Parathyroid adenoma (tissue), 2 donors: ENCODE results near the gene NRXN3.

Experiments
- H2AFZ ChIP-seq: fragments of 300-600 bp; sonication (generic); one replicate; pipeline ENCODE4 v1.7.0; 2017; ENCODE audit warnings: antibody characterized with exemption, mild to moderate bottlenecking
- H3K27ac ChIP-seq: fragments of 300-600 bp; sonication (generic); one replicate; pipeline ENCODE4 v1.7.0; 2017
- H3K27me3 ChIP-seq: fragments of 300-600 bp; sonication (generic); one replicate; pipeline ENCODE4 v1.7.0; 2017; ENCODE audit warnings: low read length; ENCODE audit not compliant: control insufficient read depth, insufficient read depth
- H3K36me3 ChIP-seq: fragments of 300-600 bp; sonication (generic); one replicate; pipeline ENCODE4 v1.7.0; 2017; ENCODE audit warnings: low read length; ENCODE audit not compliant: control insufficient read depth, insufficient read depth
- H3K4me1 ChIP-seq: fragments of 300-600 bp; sonication (generic); one replicate; pipeline ENCODE4 v1.7.0; 2017; ENCODE audit warnings: control low read depth
- H3K4me2 ChIP-seq: fragments of 300-600 bp; sonication (generic); one replicate; pipeline ENCODE4 v1.7.0; 2017; ENCODE audit warnings: low read length
- H3K4me3 ChIP-seq: fragments of 300-600 bp; sonication (generic); one replicate; pipeline ENCODE4 v1.7.0; 2017; ENCODE audit warnings: low read depth, low read length
- H3K79me2 ChIP-seq: fragments of 300-600 bp; sonication (generic); one replicate; pipeline ENCODE4 v1.7.0; 2017; ENCODE audit warnings: control low read depth
- H3K9ac ChIP-seq: fragments of 300-600 bp; sonication (generic); one replicate; pipeline ENCODE4 v1.7.0; 2017; ENCODE audit warnings: mild to moderate bottlenecking
- H3K9me3 ChIP-seq: fragments of 300-600 bp; sonication (generic); one replicate; pipeline ENCODE4 v1.7.0; 2017; ENCODE audit warnings: low read length; ENCODE audit not compliant: control insufficient read depth
- TF ChIP-seq, protein P1 (sequence below): fragments of 300-600 bp; sonication (generic); IDR thresholded peaks from one replicate; pipeline ENCODE4 v1.7.0; 2017; ENCODE audit warnings: antibody characterized with exemption, mild to moderate bottlenecking
- donor health status: primary hyperparathyroidism.

NRXN3 gene

GRCh38 chr14:79831195-79831892, 1661.2 kb downstream of the NRXN3 start:
- H2AFZ ChIP-seq = no peak overlapping the region
- no peaks in the 10 kb centered on the region for H3K9me3 ChIP-seq
- no peak overlapping the region for H3K27ac ChIP-seq
- H3K27me3 ChIP-seq = no peaks in the 10 kb centered on the region
- TF ChIP-seq, protein P1, sequence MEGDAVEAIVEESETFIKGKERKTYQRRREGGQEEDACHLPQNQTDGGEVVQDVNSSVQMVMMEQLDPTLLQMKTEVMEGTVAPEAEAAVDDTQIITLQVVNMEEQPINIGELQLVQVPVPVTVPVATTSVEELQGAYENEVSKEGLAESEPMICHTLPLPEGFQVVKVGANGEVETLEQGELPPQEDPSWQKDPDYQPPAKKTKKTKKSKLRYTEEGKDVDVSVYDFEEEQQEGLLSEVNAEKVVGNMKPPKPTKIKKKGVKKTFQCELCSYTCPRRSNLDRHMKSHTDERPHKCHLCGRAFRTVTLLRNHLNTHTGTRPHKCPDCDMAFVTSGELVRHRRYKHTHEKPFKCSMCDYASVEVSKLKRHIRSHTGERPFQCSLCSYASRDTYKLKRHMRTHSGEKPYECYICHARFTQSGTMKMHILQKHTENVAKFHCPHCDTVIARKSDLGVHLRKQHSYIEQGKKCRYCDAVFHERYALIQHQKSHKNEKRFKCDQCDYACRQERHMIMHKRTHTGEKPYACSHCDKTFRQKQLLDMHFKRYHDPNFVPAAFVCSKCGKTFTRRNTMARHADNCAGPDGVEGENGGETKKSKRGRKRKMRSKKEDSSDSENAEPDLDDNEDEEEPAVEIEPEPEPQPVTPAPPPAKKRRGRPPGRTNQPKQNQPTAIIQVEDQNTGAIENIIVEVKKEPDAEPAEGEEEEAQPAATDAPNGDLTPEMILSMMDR = no peak
- H3K79me2 ChIP-seq = no peaks in the 10 kb centered on the region
- H3K4me3 ChIP-seq = no peak overlapping the region
- no peaks in the 10 kb centered on the region for H3K36me3 ChIP-seq
- peaks cover 12% of the 10 kb centered on the region for H3K4me1 ChIP-seq
- H3K4me2 ChIP-seq = no peak overlapping the region
- H3K9ac ChIP-seq = no peak overlapping the region

- no peak overlapping the region for H3K27ac ChIP-seq
- H3K27me3 ChIP-seq = no peaks in the 10 kb centered on the region
- no peaks in the 10 kb centered on the region for H3K36me3 ChIP-seq
- H3K4me2 ChIP-seq = no peak overlapping the region
- no peak overlapping the region for H3K9ac ChIP-seq
- H3K79me2 ChIP-seq = no peaks in the 10 kb centered on the region
- H3K4me3 ChIP-seq = no peak overlapping the region
- H3K9me3 ChIP-seq = no peaks in the 10 kb centered on the region
- TF ChIP-seq, protein P1 = no peak
- H2AFZ ChIP-seq = peak overlapping the region; percentile 13
- H3K4me1 ChIP-seq = peaks cover 12% of the 10 kb centered on the region
Observed at GRCh38 chr14:79833781-79834180, 1663.6 kb downstream of the NRXN3 start.

GRCh38 chr14:79834868-79835267, 1664.7 kb downstream of the NRXN3 start:
- H3K79me2 ChIP-seq = no peaks in the 10 kb centered on the region
- H3K9ac ChIP-seq = no peak overlapping the region
- no peaks in the 10 kb centered on the region for H3K36me3 ChIP-seq
- H3K27ac ChIP-seq = no peak overlapping the region
- H3K27me3 ChIP-seq = no peaks in the 10 kb centered on the region
- no peak overlapping the region for H2AFZ ChIP-seq
- no peak overlapping the region for H3K4me2 ChIP-seq
- H3K4me1 ChIP-seq = peaks cover 12% of the 10 kb centered on the region
- H3K4me3 ChIP-seq = no peak overlapping the region
- TF ChIP-seq, protein P1 = no peak
- no peaks in the 10 kb centered on the region for H3K9me3 ChIP-seq

GRCh38 chr14:79836577-79836976, 1666.4 kb downstream of the NRXN3 start:
- no peak overlapping the region for H3K27ac ChIP-seq
- H3K4me1 ChIP-seq = peaks cover 12% of the 10 kb centered on the region
- no peak overlapping the region for H3K4me2 ChIP-seq
- no peak overlapping the region for H3K4me3 ChIP-seq
- H3K36me3 ChIP-seq = no peaks in the 10 kb centered on the region
- H3K9me3 ChIP-seq = no peaks in the 10 kb centered on the region
- TF ChIP-seq, protein P1 = no peak
- H2AFZ ChIP-seq = no peak overlapping the region
- H3K79me2 ChIP-seq = no peaks in the 10 kb centered on the region
- no peak overlapping the region for H3K9ac ChIP-seq
- no peaks in the 10 kb centered on the region for H3K27me3 ChIP-seq

- Histone ChIP-seq H3K27ac (no peak overlapping the region), H3K9ac (no peak overlapping the region), H3K9me3 (no peaks in the 10 kb centered on the region), H3K4me2 (no peak overlapping the region), H3K4me1 (peaks cover 12% of the 10 kb centered on the region), H3K36me3 (no peaks in the 10 kb centered on the region), H3K27me3 (no peaks in the 10 kb centered on the region), H3K4me3 (no peak overlapping the region), H3K79me2 (no peaks in the 10 kb centered on the region), H2AFZ (no peak overlapping the region)
- TF ChIP-seq, protein P1 = no peak
Observed at GRCh38 chr14:79837699-79838098, 1667.5 kb downstream of the NRXN3 start.
